Dermis microvascular lymphatic vessel endothelial cell (primary cell): ENCODE measurements around the gene TMOD4. TPM values are rescaled to one million over a fixed set of nuclear protein-coding genes. Genes with fewer than 3 reads are reported as not detected.
"Not testable (repeated sequence)": the region's sequence is repeated elsewhere in the genome, so short reads cannot be mapped to it uniquely, and the experiment has no call there.

ENCODE experiments used
- DNase-seq, 2 donors: peaks; one replicate each; pipeline versions ENCODE4 v3.0.0 to v3.0.0-alpha.2; 2010; ENCODE audit warnings: low read depth in 2 of 2
- total RNA-seq: library from RNA; depleted of rRNA; stranded (reverse); fragments of >200 nt; gene quantifications from 2 replicates; pipeline ENCODE4 v1.2.1, GENCODE V29; 2014

The TMOD4 gene
- total RNA-seq: 0.25 TPM in 1 of 2 replicates, not detected in the other

GRCh38 chr1:151175863-151176262 lies at the start of gene TMOD4:
Gene TMOD4 (minus strand): TSS chr1:151175981. CDS start chr1:151174875, 1,106 bp downstream.
- DNase-seq: peak in 1 of 2 donors; percentile 45

- no peak for DNase-seq
Measured at GRCh38 chr1:151222130-151222529, 46.3 kb upstream of the TMOD4 start.

GRCh38 chr1:151221616-151222015 lies 45.8 kb upstream of the TMOD4 start:
- no peak for DNase-seq

GRCh38 chr1:151213560-151213959 lies 37.8 kb upstream of the TMOD4 start:
- DNase-seq: no peak

- no peak for DNase-seq
Measured at GRCh38 chr1:151211972-151212705, 36.4 kb upstream of the TMOD4 start.

- DNase-seq: no peak
Measured at GRCh38 chr1:151210830-151211229, 35.0 kb upstream of the TMOD4 start.

GRCh38 chr1:151205381-151205965 lies 29.7 kb upstream of the TMOD4 start:
- not testable (repeated sequence) for DNase-seq

- DNase-seq: peak in 1 of 2 donors; percentile 58
Measured at GRCh38 chr1:151199873-151200581, 24.2 kb upstream of the TMOD4 start.

- peak; percentile 96 to 98 for DNase-seq
Measured at GRCh38 chr1:151198254-151199127, 22.7 kb upstream of the TMOD4 start, which contains the start of gene PIP5K1A. Gene PIP5K1A (plus strand): TSS chr1:151198552. CDS start chr1:151198997, 445 bp downstream.

- peak in 1 of 2 donors; percentile 34 for DNase-seq
Measured at GRCh38 chr1:151197863-151198253, 22.1 kb upstream of the TMOD4 start.

- peak; percentile 77 to 88 for DNase-seq
Measured at GRCh38 chr1:151196292-151196800, 20.6 kb upstream of the TMOD4 start.

- DNase-seq: peak; percentile 38 to 78
Measured at GRCh38 chr1:151194894-151195594, 19.3 kb upstream of the TMOD4 start.

- DNase-seq: no peak
Measured at GRCh38 chr1:151193856-151194255, 18.1 kb upstream of the TMOD4 start.

- DNase-seq: no peak
Measured at GRCh38 chr1:151193304-151193703, 17.5 kb upstream of the TMOD4 start.

GRCh38 chr1:151192047-151192446 lies 16.3 kb upstream of the TMOD4 start:
- no peak for DNase-seq

GRCh38 chr1:151189637-151190445 lies 14.1 kb upstream of the TMOD4 start, which contains the start of gene VPS72:
Gene VPS72 (minus strand): TSS chr1:151190197. CDS start chr1:151190121, 76 bp downstream.
- DNase-seq: peak; percentile 79 to 91

- not testable (repeated sequence) for DNase-seq
Measured at GRCh38 chr1:151188667-151189066, 12.9 kb upstream of the TMOD4 start.

- no peak for DNase-seq
Measured at GRCh38 chr1:151187205-151187604, 11.4 kb upstream of the TMOD4 start.

GRCh38 chr1:151184211-151184610 lies 8.4 kb upstream of the TMOD4 start:
- DNase-seq: no peak
